NCI-H1048 (cell line): ENCODE data around the gene SPATA16.
"Not testable (repeated sequence)": the region's sequence is repeated elsewhere in the genome, so short reads cannot be mapped to it uniquely, and the experiment has no call there.

Experiments
- DNase-seq: peaks from one replicate; lab custom pipeline; 2025; lab: John Stamatoyannopoulos, UW

Gene SPATA16

DNA sequence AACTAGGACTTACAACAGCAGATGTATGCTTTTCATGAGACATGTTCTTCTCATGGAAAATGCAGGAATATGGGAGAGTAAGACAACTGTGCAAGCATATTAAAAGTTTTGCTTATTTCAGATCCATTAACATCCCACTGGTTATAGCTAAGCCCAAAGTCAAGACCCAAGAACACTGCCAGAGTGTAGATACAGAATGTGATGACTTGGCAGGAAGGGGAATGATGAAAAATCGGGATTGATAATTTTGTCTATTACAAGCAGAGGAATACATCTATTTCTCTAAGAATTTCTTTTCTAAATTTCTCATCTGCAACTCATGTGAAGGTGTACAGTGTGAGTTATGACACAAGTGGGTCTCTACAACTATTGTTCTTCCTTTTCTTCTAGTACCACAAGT, 76.4 kb downstream of the SPATA16 start:
- no peak for DNase-seq

GRCh38 chr3:173058229-173058628, 82.8 kb downstream of the SPATA16 start:
- no peak for DNase-seq

DNA sequence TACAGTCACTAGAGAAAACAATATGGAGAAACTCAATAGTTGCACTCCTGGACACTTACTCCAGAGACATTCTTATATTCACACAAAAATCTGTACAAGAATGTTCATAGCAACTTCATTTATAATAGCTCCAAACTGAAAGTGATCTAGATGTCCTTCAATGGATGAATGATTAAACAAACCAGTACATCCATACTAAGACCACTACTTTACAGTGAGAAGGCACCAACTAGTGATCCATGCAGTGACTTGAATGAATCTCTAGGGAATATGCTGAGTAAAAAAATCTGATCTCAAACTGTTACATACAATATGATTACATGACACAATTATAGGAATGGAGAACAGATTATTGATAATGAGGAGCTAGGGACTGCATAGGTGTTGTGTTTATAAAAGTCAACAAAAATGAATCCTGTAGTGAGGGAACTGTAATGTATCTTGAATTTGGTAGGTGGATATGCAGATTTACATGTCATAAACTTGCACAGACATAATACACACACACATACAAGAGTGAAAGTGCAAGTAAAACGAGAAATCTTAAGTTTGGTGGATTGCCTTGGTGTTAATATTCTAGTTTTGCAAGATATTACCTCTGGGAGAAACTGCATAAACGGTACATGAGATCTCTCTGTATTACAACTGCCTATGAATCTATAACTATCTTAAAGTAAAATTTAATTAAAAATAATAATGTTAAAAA, 85.7 kb downstream of the SPATA16 start:
- no peak for DNase-seq

DNA sequence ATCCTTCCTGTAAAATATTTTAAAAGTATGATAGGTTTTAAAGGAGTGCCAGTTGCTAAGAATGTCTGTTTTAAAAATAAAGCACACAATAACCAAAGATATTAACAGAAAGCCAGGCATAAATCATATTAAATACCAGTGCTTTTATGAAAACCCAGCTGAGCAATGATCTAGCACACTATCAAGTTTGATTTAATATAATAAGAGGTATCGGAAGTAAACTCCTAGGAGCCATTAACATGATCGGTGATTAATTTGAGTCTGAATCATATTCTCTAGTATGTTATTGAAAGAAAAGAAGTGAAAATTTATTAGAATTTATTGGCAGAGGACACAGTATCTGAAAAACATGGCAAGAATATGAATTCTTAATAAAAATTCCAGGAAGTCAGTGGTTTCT, 91.7 kb downstream of the SPATA16 start:
- DNase-seq: no peak

- DNase-seq: no peak
Measured at GRCh38 chr3:173045770-173046382, 95.2 kb downstream of the SPATA16 start.

DNA sequence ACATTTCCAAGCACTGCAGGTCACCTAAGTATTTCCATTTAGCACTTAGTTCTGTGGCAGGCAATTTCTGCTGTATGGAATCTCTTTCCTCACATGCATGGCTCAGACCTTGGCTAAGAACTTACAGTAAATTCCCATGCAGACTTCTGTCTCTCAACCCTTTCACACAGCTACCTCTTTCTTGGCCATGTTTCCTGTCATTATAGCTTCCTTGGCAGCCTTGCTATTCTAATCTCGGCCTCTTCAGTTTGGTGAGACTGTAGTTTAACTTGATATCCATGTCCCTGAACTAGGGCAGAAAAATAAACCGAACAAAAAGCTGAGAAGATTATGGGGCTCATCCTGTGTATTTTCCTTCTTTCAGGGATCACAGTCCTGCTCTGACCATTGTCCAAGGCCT, 96.0 kb downstream of the SPATA16 start:
- no peak for DNase-seq

GRCh38 chr3:173043757-173044156, 97.3 kb downstream of the SPATA16 start:
- no peak for DNase-seq

DNA sequence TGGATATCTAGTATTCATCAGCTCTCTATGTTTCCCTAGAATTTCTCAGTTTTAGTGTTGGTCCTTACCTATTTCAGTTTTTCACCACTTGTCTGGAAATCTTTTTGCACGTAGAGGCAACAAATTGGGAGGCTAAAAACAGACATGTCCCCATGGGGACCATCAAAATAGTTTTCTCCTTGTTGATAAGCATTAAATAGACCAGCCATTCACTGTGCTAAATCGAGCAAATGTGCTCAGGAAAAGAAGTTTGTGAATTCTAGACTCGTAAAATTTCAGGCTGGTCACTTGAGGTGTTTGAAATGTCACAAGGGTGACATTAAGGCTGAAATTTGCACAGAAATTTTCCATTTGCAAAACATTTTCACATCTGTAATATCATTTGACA, 102.6 kb downstream of the SPATA16 start:
- no peak for DNase-seq

DNA sequence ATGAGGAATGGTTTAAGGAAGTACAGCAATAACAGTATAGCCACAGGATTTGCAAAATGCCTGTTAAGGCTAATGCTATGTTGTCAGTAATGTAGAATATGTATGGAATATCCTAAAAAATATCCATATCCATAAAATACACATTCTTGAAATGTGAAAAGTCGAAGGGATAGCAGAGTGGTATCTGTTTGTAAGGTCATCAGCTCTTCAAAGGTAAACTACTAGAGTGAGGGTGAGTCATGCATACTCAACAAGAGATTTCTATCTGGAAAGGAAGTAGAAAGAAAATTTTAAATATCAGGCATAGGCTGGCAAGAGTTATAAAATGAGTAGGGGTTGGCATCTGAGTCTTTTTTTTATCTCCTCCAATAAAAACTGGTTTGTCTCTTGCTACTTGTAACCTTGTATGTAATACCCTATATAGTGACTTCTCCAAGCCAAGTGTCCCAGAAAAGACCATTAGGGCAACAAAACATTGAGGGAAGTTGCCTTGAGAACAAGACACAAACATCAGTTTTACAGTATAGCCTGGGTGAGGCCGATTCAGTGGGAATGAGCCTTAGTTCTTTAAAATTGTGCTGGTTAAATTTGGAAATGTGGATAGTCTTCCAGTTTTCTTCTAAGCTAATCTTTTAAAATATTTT, 103.1 kb downstream of the SPATA16 start:
- no peak for DNase-seq

GRCh38 chr3:173030273-173030672, 110.8 kb downstream of the SPATA16 start:
- DNase-seq: no peak

- DNase-seq: no peak
Measured at GRCh38 chr3:173028351-173028750, 112.7 kb downstream of the SPATA16 start.

DNA sequence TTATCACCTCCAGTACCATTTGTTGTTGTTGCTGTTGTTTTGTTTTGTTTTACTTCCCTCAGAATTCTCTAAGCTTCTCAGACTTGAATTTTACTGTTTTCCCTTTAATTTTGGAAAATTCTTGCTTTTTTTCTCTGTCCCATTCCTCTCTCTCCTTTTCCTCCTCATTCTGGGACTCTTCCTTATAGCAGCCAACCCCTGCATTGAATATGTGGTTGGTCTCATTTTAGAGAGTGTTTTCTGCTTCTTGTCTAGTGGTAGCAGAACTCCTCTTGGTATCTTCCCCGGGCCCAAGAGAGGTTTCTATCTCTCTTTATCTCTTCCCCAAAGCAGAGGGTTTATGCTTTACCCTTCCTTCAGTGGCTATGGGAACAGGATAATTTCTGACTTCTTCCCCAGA, 113.6 kb downstream of the SPATA16 start:
- DNase-seq: no peak

DNA sequence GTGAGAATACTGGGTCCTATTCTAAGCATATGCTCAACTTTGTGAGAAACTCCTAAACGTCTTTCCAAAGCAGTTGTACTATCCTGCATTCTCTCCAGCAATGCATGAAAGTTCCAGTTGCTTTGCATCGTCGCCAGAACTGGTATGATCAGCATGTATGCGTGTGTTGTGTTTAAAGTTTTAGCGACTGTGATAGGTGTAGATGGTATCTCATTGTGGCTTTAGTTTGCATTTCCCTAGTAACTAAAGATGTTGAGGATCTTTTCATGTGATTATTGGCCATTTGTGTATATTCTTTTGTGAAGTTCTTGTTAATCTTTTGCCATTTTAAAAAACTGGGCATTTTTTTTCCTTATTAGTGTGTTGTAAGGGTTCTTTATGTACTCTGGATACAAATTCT, 115.1 kb downstream of the SPATA16 start:
- no peak for DNase-seq

DNA sequence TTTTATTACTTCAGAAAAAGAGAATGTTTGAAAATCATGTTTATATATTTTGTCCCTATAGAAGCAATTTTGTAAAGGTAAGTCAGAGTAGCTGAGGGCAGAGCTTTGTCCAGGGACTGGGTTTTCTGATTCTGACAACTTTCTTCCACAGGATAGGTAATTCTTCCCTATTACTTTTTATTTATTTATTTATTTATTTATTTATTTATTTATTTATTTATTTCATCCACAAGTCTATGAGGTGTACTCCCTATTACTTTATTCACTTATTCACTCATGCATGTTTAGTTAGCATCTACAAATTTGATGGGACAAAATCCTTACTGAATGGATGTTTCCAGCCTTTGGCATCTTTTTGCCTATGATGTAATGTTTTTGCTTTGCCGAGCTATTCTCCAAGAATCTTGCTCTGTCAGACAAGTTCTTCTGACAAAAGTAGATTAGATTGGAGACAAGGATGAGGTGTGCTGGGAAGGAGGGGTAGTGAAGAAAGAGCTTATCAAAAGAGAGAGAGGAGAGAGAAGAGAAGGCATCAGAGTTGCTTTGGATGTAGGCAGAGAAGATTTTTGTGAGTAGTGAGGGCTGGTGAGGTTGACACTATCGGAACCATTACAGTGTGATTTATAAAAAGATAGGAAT, 119.4 kb downstream of the SPATA16 start:
- no peak for DNase-seq

DNA sequence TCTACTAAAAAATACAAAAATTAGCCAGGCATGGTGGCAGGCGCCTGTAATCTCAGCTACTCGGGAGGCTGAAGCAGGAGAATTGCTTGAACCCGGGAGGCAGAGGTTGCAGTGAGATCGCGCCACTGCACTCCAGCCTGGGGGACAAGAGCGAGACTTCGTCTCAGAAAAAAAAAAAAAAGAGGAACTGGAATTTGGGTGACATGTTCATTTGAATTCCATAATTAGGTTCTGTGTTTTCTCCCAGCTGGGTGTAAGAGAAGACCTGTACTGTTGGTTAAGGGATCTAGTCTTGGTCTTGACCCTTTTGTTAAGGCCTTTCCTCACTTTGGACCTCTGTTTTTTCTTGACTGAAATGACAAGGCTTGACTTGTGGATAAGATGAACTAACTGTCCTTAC, 120.9 kb downstream of the SPATA16 start:
- DNase-seq: not testable (repeated sequence)

GRCh38 chr3:173019378-173019777, 121.7 kb downstream of the SPATA16 start:
- DNase-seq: no peak

DNA sequence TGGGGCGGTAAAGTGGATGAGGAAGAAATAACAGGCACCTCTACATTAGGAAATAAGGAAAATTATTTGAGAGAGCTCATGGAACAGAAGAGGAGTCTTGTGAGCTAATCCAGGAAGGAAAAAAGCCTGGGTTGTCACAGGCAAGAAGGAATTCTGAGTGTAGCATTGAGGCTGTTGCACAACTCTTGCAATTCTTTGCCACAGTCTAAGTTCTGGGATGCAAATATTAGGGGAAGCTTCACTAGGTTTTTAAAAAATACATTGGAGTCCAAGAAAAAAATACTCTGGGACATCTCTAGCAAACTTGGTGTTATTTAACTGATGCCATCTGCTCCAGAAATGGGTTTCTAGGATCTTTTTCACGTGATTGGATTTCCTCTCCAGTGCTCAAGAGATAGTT, 122.3 kb downstream of the SPATA16 start:
- no peak for DNase-seq

DNA sequence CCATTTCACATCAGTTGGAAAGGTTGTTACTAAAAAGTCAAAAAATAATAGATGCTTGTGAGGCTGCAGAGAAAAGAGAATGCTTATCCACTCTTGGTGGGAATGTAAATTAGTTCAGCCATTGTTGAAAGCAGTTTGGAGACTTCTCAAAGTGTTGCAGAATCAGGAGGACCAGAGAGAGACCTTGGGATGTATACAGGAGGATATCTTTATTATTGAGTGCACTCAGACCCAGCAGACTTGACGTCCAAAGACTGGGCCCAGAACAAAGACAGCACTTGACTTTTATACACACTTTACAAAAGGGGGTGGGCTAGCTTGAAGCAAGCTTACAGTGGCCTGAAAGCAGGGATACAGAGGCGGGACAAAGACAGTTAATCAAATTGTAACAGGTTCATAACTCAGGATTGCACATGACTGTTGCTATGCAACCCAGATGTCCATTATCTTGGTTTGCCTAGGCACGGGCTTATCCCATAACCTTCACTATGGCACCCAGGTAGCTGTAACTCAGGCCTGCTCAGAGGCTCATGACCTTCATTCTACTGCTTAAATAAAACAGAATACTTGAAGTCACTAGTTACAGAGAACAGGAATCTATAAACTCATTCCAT, 127.7 kb downstream of the SPATA16 start:
- no peak for DNase-seq

GRCh38 chr3:173009410-173009809, 131.6 kb downstream of the SPATA16 start:
- no peak for DNase-seq

DNA sequence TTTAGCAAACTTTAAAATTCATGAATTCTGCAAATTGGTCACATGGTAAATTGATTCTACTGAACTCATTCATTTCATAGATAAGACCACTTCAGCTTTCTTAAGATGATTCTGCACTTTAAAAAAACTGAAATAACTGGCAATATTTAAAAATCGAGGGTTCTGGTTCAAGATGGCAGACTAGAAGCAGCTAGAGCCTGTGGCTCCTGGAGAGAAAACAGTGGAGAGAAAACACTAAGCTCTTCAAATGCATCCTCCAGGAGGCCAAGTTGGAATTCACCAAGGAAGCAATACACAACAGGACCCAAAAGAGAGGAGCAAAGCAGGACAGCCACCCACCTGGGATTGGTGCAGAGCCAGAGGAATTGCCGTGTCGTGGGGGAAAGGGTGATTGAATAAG, 132.1 kb downstream of the SPATA16 start:
- DNase-seq: no peak

GRCh38 chr3:173007079-173007723, 133.8 kb downstream of the SPATA16 start:
- DNase-seq: no peak

GRCh38 chr3:173006006-173006405, 135.0 kb downstream of the SPATA16 start:
- DNase-seq: no peak
